ENCODE measurements around the gene MBNL2.
A peak's percentile ranks its signal among the peaks of the same experiment; 100 is the strongest.
"Not testable (repeated sequence)": the region's sequence is repeated elsewhere in the genome, so short reads cannot be mapped to it uniquely, and the experiment has no call there.

Gene MBNL2

GRCh38 chr13:97329331-97329730, 107.2 kb downstream of the MBNL2 start:
- no peak for DNase-seq

- DNase-seq: no peak
Observed at GRCh38 chr13:97330448-97330847, 108.3 kb downstream of the MBNL2 start.

- no peak for DNase-seq
Observed at GRCh38 chr13:97332742-97333141, 110.6 kb downstream of the MBNL2 start.

GRCh38 chr13:97333983-97334382, 111.8 kb downstream of the MBNL2 start:
- DNase-seq: no peak

DNA sequence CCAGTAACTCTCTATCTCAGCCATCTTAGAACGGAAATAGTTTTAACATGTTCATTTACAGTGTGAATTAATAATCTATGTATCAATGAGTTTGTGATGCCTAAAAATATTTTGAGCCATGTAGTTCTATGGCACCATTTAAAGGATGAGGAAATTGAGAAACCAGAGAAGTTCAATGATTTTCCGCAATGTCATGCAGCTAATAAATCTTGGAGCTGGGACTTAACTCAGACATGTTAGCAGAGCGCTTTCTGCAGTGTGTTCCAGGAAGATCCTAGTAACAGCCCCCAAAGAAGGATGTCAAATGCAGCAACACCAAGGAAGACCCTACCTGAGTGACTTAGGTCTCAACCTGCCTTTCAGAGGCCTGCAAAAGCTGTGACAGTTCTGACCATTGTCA, 112.6 kb downstream of the MBNL2 start:
- no peak for DNase-seq

DNA sequence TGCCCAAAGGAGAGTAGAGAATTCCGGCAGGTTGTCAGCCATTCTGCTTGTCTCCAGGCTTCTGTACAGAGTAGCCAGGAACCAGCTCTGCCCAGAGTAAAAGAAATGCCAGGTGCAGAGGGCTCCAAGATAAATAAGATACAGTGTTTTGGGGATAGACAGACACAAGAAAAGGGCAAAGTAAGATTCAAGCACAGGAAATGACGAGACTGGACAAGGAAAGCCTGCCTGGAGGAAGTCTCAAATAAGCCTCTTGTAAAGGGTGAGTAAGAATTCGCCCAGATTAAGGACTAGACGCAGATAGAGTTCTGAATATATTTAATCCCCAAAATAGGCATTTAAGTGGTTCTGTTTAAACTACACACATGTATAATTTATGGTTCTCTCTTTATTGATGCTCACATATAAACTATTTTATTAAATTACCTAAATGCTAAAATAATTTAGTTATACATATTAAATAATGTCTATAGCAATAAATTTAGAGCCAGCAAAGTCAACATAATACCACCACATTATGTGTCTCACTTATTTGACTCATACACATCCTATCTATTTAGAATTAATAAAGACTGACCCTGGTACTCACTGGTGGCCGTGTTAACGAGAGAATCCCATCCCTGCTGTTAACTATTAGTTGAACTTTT, 113.5 kb downstream of the MBNL2 start:
- DNase-seq: no peak

GRCh38 chr13:97337985-97338499, 115.9 kb downstream of the MBNL2 start:
- DNase-seq: no peak

- no peak for DNase-seq
Observed at GRCh38 chr13:97338571-97338970, 116.4 kb downstream of the MBNL2 start.

- no peak for DNase-seq
Observed at GRCh38 chr13:97339019-97339987, 117.2 kb downstream of the MBNL2 start.

GRCh38 chr13:97339988-97340749, 118.0 kb downstream of the MBNL2 start:
- no peak for DNase-seq

GRCh38 chr13:97341135-97341534, 119.0 kb downstream of the MBNL2 start:
- no peak for DNase-seq

GRCh38 chr13:97342136-97342535, 120.0 kb downstream of the MBNL2 start:
- DNase-seq: no peak

GRCh38 chr13:97342936-97343335, 120.8 kb downstream of the MBNL2 start:
- DNase-seq: no peak

DNA sequence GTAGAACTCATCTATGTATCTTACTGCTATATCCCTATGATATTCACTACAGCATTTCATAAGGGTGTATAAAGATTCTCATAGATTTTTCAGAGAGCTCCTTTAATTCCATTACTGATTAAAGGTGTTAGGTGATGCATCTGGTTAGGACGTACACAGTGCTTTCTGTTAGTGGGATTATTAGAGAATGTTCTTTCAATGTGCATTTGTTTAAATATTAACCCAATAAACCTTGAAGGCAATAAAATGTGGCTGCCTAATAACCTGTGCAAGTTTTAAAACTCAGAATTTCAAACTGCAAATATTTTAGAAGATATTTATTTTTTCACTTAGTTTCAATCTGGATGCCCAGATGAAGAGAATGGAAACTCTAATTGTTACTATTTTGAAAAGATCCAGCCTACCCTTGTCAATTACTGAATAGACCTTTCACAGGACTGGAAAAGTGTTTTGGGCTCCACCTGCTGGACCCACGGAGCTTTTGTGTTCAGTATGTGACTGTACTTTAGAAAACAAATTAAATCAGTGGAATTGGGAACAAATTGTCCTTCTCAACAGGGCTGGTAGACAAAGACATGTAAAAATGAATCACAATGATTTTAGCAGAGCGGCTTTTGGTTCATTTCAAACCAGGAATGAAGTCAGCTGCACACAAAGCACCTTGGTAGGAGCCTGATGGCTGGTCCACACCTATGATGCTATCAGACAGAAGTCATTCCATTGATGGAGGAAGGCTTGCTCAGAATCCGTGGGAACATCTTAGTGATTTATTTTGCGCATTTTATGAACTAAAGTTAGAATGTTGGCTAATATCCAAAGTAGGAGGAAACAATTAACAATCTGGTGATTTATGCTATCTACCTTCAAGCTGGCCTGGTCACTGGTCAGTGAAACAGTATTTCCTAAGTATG, 122.4 kb downstream of the MBNL2 start:
- peak; percentile 35 to 48 for DNase-seq

- no peak for DNase-seq
Observed at GRCh38 chr13:97346097-97346496, 124.0 kb downstream of the MBNL2 start.

DNA sequence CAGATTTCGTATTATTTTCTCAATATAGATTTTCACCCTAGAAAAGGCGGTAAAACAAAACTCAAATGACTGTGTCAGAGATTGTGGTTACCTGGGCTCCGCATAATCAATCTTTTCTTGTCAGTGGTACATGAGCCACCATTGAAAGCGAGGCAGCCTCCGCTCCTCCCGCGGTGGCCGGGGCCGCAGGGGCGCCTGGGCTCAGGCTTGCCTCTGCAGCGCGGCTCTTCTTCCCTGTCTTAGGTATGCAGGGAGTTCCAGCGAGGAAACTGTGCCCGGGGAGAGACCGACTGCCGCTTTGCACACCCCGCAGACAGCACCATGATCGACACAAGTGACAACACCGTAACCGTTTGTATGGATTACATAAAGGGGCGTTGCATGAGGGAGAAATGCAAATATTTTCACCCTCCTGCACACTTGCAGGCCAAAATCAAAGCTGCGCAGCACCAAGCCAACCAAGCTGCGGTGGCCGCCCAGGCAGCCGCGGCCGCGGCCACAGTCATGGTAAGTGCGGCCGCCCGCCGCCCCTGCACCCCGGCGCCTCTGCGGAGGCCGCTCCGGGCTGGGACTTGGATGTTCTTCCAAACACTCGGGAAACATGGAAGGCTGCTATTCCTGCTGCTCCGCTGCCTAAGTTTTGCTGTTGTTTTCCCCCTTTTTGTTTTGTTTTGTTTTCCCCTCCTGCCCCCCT, 124.6 kb downstream of the MBNL2 start:
- DNase-seq: no peak

- no peak for DNase-seq
Observed at GRCh38 chr13:97347255-97347932, 125.3 kb downstream of the MBNL2 start.

- DNase-seq: no peak
Observed at GRCh38 chr13:97348569-97349100, 126.5 kb downstream of the MBNL2 start.

DNA sequence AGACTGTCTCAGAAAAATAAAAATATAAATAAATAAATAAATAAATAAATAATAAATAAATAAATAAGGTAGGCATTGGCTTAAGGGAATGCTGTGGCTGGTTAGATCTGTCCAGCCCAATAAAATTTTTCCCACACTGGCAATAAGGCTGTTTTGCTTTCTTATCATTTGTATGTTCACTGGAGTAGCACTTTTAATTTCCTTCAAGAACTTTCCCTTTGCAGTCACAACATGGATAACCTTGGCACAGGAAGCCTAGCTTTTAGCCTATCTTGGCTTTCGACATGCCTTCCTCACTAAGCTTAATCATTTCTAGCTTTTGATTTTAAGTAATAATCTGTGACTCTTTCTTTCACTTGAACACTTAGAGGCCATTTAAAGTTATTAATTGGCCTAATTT, 129.9 kb downstream of the MBNL2 start:
- DNase-seq: not testable (repeated sequence)

DNA sequence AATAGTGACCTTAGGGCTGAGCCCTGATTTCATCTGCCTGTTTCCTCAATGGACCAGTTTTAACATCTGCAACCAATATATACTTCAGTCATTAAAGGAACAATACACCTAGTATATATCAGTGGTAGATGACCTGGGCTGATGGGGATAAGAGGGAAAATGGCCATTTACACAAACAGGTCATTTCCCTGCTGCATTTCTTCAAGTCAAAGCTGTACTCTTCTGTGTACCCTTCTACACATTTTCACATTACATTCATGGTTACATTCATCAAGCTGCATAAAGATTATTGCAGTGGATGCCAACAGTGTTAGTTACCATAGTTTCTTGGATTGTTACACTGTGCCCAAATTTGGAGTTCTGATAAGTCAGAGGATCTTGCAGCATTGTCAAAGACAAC, 130.7 kb downstream of the MBNL2 start:
- DNase-seq: no peak
